ENCODE results near the gene SELPLG.
"Not testable (repeated sequence)": the region's sequence is repeated elsewhere in the genome, so short reads cannot be mapped to it uniquely, and the experiment has no call there.

- not testable (repeated sequence) for TF ChIP-seq CTCF (IDR thresholded peaks at IDR 0.05; ENCODE audit: low read length); EZH2 (optimal IDR thresholded peaks at IDR 0.05; ENCODE audit: low read depth, low read length); EZH2phosphoT487 (IDR thresholded peaks at IDR 0.05; ENCODE audit: low read length)
Measured at GRCh38 chr12:108656247-108656646, 22.6 kb upstream of the SELPLG start.
